NT2/D1 (cell line): ENCODE results near the gene PRR23E.

Experiments
- YY1 ChIP-seq: IDR thresholded peaks from 2 replicates; pipeline ENCODE4 v1.6.1; 2011; ENCODE audit not compliant: insufficient read length, insufficient read depth
- ZNF274 ChIP-seq: IDR thresholded peaks from 2 replicates; pipeline ENCODE4 v1.6.1; 2011; ENCODE audit warnings: mild to moderate bottlenecking, low read depth, low read length

DNA sequence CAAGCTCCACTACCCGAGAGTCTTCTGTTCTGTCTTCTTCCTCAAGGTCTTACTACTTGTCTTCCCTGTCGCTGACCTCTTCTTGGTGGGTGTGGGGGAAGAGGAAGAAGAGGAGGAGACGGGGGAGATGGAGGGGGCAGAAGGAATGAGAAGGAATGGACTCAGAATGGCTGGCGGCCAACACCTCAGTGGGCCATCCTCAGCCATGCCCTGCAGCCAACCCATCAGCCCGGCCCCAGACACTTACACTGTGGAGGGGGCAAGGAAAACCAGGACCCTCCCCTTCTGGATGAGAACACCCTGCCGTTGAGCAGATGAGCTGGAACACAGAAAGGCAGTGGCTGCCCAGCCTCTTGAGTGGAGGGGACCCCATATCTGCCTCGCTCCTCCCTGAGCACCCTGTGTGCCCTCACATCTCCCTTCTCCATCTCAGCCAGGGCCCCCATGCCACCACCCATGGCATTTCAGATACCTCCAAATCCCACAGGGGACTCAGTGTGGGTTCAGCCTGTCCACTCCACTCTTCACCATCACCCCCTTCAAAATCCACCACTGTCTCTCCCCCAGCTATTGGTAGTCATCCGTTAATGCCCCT lies 45.5 kb upstream of the PRR23E start:
- no peak for TF ChIP-seq ZNF274
- no peak for TF ChIP-seq YY1
